T-helper 2 cell treated with Interferon-gamma antibody and Interleukin-4, amounts not matched to agents 5 μg/mL and 100 μg/mL, for 36 hours (primary cell): ENCODE measurements around the gene RPS19BP1.
A peak's percentile ranks its signal among the peaks of the same experiment; 100 is the strongest.

Experiments used
- DNase-seq: peaks from one replicate; pipeline ENCODE4 v3.0.0; 2021; ENCODE audit warnings: low spot score
- H3K27ac Mint-ChIP-seq: one replicate; pipeline ENCODE4 v1.8.0; 2021; ENCODE audit warnings: mild to moderate bottlenecking, mixed read lengths
- H3K27me3 Mint-ChIP-seq: one replicate; pipeline ENCODE4 v1.8.0; 2021; ENCODE audit warnings: low read depth, mixed read lengths
- H3K36me3 Mint-ChIP-seq: one replicate; pipeline ENCODE4 v1.8.0; 2021; ENCODE audit warnings: low read depth, mixed read lengths
- H3K4me1 Mint-ChIP-seq: one replicate; pipeline ENCODE4 v1.8.0; 2021; ENCODE audit warnings: low read depth, mixed read lengths
- H3K4me3 Mint-ChIP-seq: one replicate; pipeline ENCODE4 v1.8.0; 2022; ENCODE audit warnings: mild to moderate bottlenecking, moderate library complexity, mixed read lengths
- H3K9me3 Mint-ChIP-seq: one replicate; pipeline ENCODE4 v1.8.0; 2021; ENCODE audit warnings: mixed read lengths

Gene RPS19BP1

DNA sequence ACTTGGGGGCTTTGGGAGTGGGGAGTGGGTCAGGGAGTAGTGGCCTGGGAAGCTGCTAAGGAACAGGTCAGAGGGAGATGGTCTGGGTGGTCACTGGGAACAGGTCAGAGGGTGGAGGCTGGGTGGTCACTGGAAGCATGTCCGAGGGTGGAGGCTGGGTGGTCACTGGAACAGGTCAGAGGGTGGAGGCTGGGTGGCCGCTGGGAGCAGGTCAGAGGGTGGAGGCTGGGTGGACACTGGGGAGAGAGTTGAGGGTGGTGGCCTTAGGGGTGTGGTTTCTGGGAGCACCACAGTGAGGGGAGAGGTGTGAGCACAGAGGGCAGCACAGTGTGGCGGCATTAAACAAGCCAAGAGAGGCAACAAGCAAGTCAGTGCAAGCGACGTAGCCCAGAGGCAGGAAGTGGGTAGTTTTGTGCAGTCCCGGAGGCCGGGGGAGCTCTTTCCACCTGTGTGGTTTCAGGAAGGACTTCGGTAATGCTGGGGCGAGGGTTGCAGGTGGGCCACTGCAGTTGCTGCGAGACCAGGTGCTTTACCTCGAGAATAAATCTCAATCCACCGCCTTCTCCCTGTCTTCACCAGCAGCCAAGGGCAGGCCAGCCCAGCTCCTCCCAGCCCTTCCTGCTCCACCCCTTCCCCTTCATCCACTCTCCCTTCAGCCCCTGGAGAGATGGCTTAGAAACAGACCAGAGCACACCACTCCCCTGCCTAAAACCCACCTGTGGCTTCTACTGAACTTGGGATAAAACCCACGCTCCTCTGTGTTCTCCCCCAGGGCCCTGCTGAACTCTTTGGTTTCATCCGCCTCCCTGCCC lies 34.8 kb upstream of the RPS19BP1 start:
- Mint-ChIP-seq H3K27ac (peak overlapping the region; percentile 59), H3K36me3 (peaks cover 3% of the 10 kb centered on the region), H3K4me1 (peaks cover 11% of the 10 kb centered on the region), H3K9me3 (peaks cover 5% of the 10 kb centered on the region), H3K27me3 (peaks cover 4% of the 10 kb centered on the region), H3K4me3 (peak overlapping the region; percentile 49)
- no peak for DNase-seq

DNA sequence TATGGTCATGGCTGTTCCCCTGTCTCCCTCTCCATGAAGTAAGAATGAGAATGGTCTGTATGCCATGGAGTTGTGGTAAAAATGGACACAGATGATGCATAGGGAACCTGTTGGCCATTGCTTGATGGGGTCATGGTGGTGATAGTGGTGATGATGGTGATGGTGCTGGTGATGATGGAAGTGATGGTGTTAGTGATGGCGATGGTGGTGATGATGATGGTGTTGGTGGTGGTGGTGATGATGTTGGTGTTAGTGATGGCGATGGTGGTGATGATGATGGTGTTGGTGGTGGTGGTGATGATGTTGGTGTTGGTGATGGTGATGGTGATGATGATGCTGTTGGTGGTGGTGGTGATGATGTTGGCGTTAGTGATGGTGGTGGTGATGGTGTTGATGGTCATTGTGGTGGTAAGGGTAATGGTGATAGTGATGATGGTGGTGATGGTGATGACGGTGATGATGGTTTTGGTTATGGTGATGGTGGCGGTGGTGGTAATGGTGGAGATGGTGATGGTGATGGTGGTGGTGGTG lies 32.9 kb upstream of the RPS19BP1 start:
- Mint-ChIP-seq H3K4me1 (peaks cover 11% of the 10 kb centered on the region), H3K36me3 (peaks cover 3% of the 10 kb centered on the region), H3K27me3 (peaks cover 7% of the 10 kb centered on the region), H3K4me3 (no peak overlapping the region), H3K9me3 (peaks cover 5% of the 10 kb centered on the region), H3K27ac (peak overlapping the region; percentile 5)
- no peak for DNase-seq

DNA sequence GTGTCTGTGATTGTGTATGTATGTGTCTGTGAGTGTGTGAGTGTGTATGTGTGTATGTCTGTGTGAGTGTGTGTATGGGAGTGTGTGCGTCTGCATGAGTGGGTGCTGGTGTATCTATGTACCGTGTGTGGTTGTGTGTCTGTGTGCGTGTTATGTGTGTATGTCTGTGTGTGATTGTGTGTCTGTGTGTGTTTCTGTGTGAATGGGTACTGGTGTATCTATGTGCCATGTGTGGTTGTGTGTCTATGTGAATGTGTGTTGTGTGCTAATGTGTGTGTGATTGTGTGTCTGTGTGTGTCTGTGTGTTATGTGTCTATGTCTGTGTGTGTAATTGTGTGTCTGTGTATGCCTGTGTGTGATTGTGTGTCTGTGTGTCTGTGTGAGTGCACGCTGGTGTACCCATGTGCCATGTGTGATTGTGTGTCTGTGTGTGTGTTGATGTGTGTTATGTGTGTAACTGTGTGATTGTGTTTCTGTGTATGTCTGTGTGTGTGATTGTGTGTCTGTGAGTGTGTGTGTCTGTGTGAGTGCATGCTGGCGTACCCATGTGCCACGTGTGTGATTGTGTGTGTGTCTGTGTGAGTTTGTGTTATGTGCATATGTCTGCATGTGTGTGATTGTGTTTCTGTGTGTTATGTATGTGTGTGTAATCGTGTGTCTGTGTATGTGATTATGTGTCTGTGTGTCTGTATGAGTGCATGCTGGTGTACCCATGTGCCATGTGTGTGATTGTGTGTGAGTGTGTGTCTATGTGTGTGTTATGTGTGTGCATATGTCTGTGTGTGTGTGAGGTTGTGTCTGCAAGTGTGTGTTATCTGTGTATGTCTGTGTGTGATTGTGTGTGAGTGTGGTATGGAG lies 31.3 kb upstream of the RPS19BP1 start:
- H3K9me3 Mint-ChIP-seq: peaks cover 5% of the 10 kb centered on the region
- H3K4me3 Mint-ChIP-seq: no peak overlapping the region
- H3K27me3 Mint-ChIP-seq: peaks cover 18% of the 10 kb centered on the region
- H3K36me3 Mint-ChIP-seq: peaks cover 3% of the 10 kb centered on the region
- H3K4me1 Mint-ChIP-seq: peaks cover 11% of the 10 kb centered on the region
- DNase-seq: no peak
- no peak overlapping the region for H3K27ac Mint-ChIP-seq

DNA sequence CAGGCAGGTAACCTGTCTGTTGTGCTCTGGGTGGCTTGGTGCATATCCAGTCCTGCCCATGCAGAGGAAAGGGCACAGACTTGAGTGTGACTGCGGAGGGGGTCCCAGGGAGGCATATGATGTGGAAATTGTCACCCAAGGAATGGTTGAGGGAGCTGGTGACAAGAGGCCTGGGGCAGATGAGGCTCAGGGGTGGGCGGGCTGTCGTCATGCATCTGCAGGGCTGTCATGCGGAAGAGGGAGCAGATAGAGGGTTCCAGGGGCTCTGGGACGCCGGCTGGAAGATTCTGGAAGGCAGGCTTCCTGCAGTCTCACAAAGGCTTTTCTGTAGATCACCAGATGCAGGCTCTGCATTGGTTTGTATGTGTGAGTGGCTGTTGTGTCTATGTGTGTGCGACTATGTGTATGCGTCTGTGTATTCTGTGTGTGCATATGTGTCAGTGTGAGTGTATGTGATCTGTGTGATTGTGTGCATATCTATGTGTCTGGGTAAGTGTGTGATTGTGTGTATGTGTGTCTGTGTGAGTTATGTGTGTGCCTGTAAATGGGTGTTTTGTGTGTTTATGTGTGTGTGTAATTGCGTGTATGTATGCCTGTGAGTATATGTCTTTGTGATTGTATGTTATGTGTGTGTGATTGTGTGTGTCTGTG lies 30.4 kb upstream of the RPS19BP1 start:
- Mint-ChIP-seq H3K36me3 (peaks cover 3% of the 10 kb centered on the region), H3K4me1 (peaks cover 9% of the 10 kb centered on the region), H3K4me3 (no peak overlapping the region), H3K27ac (no peak overlapping the region), H3K9me3 (peaks cover 5% of the 10 kb centered on the region), H3K27me3 (peaks cover 24% of the 10 kb centered on the region)
- no peak for DNase-seq

DNA sequence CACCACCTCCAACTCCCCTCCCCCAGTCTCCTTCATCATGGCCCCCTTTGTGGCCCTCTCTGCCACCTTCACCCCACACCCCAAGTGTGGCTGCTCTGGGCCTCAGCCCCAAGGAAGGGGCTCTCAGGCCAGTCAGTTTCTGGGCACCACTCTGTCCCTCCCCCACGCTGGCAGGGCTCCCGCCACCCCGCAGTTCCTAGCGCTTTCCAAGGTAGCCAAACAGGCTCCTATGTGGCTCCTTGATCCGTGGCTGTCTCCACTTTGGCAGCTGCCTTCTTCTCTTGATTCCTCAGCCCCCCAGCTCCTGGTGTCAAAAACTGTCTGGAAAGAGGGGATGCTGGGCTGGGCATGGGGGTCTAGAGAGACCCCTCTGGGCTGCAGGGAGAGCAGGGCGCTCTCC lies 27.6 kb upstream of the RPS19BP1 start:
- Mint-ChIP-seq H3K4me1 (peaks cover 2% of the 10 kb centered on the region), H3K9me3 (no peaks in the 10 kb centered on the region), H3K4me3 (no peak overlapping the region), H3K36me3 (no peaks in the 10 kb centered on the region), H3K27ac (no peak overlapping the region), H3K27me3 (peaks cover 46% of the 10 kb centered on the region)
- no peak for DNase-seq

DNA sequence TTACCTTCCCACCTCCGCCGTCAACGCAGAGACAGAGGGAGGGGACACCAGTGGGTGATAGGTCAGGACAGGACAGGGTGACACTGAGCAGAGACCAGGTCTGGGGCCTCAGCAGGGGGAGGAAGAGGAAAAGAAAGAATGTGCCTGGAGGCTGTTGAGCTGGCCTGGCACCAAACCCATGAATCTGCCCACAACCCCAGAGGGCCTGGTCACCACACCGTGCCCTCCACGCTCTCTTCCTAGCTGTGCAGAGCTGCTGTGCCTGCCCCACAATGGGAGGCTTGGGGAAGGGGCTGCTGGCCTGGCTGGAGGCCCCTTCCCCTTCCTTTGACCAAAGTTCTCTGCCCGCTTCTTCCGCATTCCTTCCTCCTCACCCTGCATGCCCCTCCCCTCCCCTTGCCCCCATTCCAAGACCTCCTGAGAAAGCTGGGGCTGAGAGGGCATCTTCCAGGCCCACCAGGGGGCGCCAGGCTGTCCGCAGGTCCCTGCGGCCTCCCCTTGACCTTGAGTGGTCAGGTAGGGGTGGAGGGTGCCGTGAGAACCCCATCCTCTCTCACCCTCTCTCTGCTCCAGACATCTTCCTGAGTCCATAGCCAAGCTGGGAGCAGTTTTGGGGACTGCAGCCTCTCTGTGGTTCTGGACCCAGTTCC lies 27.0 kb upstream of the RPS19BP1 start:
- H3K27me3 Mint-ChIP-seq: peaks cover 47% of the 10 kb centered on the region
- H3K27ac Mint-ChIP-seq: no peak overlapping the region
- no peaks in the 10 kb centered on the region for H3K9me3 Mint-ChIP-seq
- no peak overlapping the region for H3K4me3 Mint-ChIP-seq
- H3K4me1 Mint-ChIP-seq: peaks cover 2% of the 10 kb centered on the region
- no peak for DNase-seq
- no peaks in the 10 kb centered on the region for H3K36me3 Mint-ChIP-seq

DNA sequence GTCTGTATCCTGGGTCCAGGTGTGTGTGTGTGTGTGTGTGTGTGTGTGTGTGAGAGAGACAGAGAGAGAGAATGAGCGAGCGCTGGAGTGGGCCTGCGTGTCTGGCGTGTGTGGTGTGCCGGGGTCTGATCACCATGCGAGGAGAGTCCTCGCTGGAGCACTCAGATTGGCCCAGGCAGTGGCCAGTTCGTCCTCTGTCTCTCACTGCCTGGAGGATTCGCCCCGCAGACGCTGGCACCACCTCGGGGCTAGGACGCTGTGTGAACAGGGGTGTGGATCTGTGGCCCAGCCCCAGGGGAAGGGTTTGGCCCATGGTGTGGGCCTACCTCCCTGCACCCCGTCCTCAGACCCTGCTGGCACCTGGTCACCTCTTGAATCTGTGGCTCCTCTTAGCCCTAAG lies 26.4 kb upstream of the RPS19BP1 start:
- Mint-ChIP-seq H3K4me3 (no peak overlapping the region), H3K9me3 (no peaks in the 10 kb centered on the region), H3K27me3 (peaks cover 52% of the 10 kb centered on the region), H3K36me3 (no peaks in the 10 kb centered on the region), H3K4me1 (peaks cover 2% of the 10 kb centered on the region), H3K27ac (no peak overlapping the region)
- no peak for DNase-seq

DNA sequence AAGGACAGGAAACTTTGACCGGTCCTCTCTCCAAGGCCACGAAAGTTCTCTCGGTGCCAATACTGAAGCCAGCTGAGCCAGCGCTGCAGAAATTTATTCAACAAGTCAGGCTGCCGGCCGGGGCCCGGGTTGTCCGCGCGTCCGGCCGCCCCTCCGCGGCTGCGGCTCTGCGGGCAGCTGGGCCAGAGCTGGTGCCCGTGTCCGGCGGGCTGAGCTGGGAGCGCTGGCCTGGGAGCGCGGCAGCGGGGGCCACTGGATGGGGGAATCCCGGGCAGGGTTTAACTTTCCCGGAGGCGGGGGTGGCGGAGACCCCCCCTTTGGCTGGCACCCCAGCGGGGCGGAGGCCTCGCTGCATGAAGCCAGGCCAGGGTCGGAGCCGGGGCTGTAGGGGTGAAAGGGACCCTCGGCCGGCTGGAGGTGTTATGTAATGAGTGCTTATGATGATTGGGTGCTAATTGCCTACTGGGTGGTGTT lies 25.7 kb upstream of the RPS19BP1 start:
- H3K4me3 Mint-ChIP-seq: peak overlapping the region; percentile 60
- no peaks in the 10 kb centered on the region for H3K36me3 Mint-ChIP-seq
- H3K27ac Mint-ChIP-seq: no peak overlapping the region
- peaks cover 2% of the 10 kb centered on the region for H3K4me1 Mint-ChIP-seq
- no peaks in the 10 kb centered on the region for H3K9me3 Mint-ChIP-seq
- peaks cover 56% of the 10 kb centered on the region for H3K27me3 Mint-ChIP-seq
- DNase-seq: no peak

DNA sequence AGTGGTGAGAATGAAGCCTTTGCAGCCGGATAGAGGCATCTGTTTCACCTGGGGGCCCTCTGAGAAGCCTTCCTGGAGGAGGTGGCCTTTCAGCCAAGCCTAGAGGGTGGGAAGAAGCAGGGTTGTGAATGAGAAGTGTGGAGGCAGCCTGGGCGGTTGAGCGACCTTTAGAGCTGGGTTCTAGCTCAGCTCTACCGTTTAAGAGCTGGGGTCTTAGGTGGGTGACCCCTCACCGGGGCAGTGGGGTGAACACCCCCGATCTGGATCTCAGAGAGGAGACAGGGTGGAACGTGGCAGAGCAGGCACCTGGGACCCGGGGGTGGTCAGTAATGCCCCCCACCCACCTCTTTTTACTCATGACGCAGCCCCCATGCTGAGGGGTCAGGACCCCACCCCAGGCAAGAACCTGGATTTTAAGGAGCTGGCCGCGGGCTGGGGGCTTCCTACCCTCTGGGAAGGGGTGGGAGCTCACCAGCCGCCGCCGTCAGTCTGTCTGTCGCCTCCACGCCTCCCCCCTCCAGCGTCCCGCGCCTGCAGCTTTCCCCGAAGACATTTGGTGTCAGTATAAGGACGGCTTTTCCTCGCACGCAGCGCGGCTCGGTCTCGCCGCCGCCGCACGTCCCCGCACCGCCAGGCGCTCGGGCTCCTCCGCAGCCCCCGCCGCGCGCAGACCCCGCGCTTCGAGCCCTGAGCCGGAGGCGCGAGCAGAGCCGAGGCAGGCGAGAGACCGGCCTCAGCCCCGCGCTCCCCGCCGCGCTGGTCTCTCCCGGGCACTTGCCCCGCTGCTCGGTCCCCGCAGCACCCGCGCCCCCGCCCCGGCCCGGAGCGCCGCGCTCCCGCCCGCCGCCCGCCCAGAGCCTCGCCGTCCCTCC lies 24.7 kb upstream of the RPS19BP1 start:
- H3K36me3 Mint-ChIP-seq: no peaks in the 10 kb centered on the region
- H3K9me3 Mint-ChIP-seq: no peaks in the 10 kb centered on the region
- peaks cover 62% of the 10 kb centered on the region for H3K27me3 Mint-ChIP-seq
- H3K4me1 Mint-ChIP-seq: peaks cover 2% of the 10 kb centered on the region
- H3K4me3 Mint-ChIP-seq: peak overlapping the region; percentile 46
- no peak overlapping the region for H3K27ac Mint-ChIP-seq
- no peak for DNase-seq

DNA sequence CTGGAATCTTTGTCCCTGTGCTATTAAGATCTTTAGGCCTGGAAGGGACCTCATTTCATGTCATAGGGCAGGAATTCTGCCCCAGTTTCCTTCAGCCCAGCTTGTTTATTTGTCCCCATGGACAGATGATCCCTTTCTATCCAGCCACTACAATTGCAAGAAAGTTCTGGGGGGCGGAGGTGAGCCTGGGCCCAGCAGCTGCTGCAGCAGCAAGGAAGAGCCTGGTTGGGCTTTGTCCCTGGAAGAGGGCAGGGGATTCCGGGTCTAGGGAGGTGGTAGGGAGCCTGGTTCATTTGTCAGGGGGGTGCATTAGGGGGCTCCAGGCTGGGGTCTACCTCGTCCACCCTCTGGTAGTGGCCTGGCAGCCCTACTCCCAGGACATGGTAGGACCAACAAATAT lies 21.6 kb upstream of the RPS19BP1 start:
- H3K27me3 Mint-ChIP-seq: peaks cover 56% of the 10 kb centered on the region
- no peaks in the 10 kb centered on the region for H3K36me3 Mint-ChIP-seq
- peaks cover 2% of the 10 kb centered on the region for H3K4me1 Mint-ChIP-seq
- no peak overlapping the region for H3K4me3 Mint-ChIP-seq
- H3K27ac Mint-ChIP-seq: no peak overlapping the region
- no peaks in the 10 kb centered on the region for H3K9me3 Mint-ChIP-seq
- no peak for DNase-seq

DNA sequence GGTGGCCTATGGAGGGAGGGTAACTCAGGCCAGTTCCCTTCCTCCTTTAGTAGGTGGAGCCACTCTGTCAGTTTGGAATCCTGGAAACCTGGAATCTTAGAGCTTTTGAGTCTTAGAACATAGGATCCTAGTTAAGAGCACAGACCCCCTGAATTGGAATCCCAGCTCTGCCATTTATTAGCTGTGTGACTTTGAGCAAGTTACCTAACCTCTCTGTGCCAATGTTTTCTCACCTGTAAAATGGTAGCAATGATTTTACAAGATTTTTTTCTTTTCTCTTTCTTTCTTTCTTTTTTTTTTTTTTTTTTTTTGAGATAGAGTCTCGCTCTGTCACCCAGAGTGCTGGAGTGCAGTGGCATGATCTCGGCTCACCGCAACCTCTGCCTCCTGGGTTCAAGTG lies 20.9 kb upstream of the RPS19BP1 start:
- H3K27ac Mint-ChIP-seq: no peak overlapping the region
- peaks cover 51% of the 10 kb centered on the region for H3K27me3 Mint-ChIP-seq
- no peak for DNase-seq
- no peak overlapping the region for H3K4me3 Mint-ChIP-seq
- H3K9me3 Mint-ChIP-seq: no peaks in the 10 kb centered on the region
- no peaks in the 10 kb centered on the region for H3K36me3 Mint-ChIP-seq
- H3K4me1 Mint-ChIP-seq: peaks cover 2% of the 10 kb centered on the region

DNA sequence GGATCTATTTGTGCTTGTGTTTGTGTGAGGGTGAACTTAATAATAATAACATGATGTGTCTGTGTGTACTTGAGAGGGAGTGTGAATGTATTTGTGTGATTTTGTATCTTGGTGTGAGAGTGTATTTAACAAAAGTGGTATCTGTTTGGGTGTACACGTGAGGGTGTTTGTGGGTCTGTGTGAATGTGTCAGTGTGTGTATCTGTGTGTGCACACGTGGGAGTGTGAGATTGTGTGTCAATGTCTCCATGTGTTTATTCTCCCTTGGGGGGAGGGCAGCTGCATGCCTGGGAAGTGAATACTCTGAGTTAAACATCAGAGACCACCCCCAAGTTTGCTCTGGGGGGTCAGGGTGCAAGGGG lies 15.0 kb upstream of the RPS19BP1 start:
- H3K4me3 Mint-ChIP-seq: no peak overlapping the region
- no peaks in the 10 kb centered on the region for H3K9me3 Mint-ChIP-seq
- peaks cover 44% of the 10 kb centered on the region for H3K27me3 Mint-ChIP-seq
- peaks cover 15% of the 10 kb centered on the region for H3K4me1 Mint-ChIP-seq
- no peak for DNase-seq
- no peaks in the 10 kb centered on the region for H3K36me3 Mint-ChIP-seq
- H3K27ac Mint-ChIP-seq: no peak overlapping the region
